NCI-H2081 treated with DMSO at 0.1 percent for 48 hours (cell line): ENCODE results near the gene FSTL5.

Experiments used
- DNase-seq: peaks from one replicate; lab custom pipeline; 2025; lab: John Stamatoyannopoulos, UW

Gene FSTL5

GRCh38 chr4:161454860-161455259 is 708.9 kb downstream of the FSTL5 start:
- no peak for DNase-seq

DNA sequence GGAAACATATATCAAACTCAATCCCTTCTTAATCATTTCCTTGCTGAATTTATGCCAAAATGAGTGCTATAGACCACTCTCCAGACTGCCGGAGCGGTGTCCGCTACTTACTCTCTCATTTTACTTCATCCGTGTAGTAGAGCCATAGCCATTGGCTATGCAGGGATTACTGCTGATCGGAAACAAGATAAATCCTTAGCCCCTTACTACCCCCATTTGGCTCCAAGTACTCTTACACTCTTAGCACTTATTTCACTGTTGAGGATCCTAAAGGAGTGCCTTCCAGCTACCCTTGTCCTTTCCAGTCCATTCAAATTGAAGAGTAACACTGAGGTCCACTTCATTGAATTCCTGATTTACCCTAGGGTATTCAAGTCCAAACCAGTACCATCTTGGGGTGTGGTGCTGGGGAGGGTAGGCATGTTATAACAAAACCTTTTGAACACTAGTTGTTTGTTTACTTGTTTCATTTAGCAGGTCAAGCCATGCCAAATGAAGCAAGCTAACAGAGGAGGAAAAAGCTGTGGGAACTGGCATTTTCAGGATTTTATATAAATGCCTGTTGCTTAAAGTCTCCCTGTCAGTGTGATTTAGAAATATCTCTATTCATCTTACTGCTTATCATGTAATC is 715.1 kb downstream of the FSTL5 start:
- DNase-seq = no peak

- no peak for DNase-seq
Measured at GRCh38 chr4:161444626-161445025, 719.2 kb downstream of the FSTL5 start.

- no peak for DNase-seq
Measured at GRCh38 chr4:161442921-161443320, 720.9 kb downstream of the FSTL5 start.

DNA sequence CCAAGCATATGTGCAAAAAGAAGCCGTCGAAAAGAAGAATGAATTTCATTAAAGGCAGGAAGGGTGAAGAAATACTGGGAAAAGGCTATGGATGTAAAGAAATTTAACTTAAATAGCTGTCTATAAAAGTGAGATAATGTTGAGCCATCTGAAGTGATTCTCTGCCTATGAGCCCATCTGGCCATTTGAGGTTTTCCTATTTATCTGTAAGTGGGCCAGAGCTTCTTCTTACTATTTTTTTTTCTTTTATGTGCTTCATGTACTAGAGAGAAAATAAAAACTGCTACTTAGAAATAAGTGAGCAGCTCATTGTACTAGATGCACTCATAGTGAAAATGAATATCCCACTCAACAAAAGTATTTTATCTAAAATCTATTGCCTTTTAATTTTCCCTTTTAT is 725.7 kb downstream of the FSTL5 start:
- no peak for DNase-seq

- DNase-seq = no peak
Measured at GRCh38 chr4:161428180-161428965, 735.4 kb downstream of the FSTL5 start.

DNA sequence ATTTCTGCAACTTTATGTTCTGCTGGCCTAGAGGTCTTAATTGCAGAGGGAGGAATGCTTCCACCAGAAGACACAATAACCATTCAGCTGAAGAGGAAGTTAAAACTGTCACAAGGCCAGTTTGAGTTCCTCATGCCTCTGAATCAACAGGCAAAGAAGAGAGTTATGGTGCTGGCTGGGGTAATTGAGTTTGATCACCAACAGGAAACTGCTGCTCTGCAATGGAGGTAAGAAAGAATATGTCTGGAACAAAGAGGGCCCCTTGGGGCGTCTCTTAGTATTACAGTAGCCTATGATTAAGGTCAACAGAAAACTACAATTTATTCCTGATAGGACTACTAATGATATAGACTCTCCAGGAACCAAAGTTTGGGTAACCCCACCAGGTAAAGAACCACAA is 744.0 kb downstream of the FSTL5 start:
- DNase-seq = peak; percentile 2

GRCh38 chr4:161411901-161412300 is 751.9 kb downstream of the FSTL5 start:
- no peak for DNase-seq

GRCh38 chr4:161404346-161405110 is 759.3 kb downstream of the FSTL5 start:
- DNase-seq = no peak

DNA sequence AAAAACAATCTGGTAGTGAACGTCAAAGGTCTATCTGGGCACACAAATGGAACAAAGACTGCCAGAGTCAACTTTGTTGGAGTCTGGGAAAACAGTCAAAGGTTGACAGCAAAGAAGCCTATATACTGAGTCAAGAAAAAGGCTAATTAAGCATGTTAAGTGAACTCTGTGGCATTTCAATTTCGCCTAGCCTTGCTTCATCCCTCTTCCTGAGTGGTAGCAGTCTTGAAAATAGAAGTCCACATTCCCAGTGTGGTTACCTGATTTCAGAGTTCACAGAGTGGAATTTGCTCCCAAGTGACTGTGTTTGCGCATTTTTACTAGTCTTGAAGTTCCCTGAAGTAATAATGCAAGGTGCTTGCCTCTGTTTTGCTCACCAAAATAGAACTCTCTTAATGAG is 760.0 kb downstream of the FSTL5 start:
- DNase-seq = no peak

GRCh38 chr4:161393602-161394001 is 770.2 kb downstream of the FSTL5 start:
- no peak for DNase-seq

DNA sequence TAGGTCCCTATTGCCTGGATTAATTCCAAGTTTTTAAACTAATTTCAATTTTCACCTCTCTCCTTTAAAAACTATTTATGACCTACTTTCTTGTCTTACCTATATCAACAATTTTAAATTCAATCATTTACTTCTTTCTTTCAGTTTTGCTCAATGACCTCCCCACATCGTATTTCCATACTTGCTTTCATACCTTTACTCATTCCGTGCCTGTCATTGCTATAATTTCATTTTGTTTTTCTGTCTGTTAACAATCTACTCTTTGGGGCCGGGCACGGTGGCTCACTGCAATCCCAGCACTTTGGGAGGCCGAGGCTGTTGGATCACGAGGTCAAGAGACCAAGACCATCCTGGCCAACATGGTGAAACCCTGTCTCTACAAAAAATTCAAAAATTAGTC is 781.1 kb downstream of the FSTL5 start:
- no peak for DNase-seq

GRCh38 chr4:161376275-161376674 is 787.5 kb downstream of the FSTL5 start:
- no peak for DNase-seq

DNA sequence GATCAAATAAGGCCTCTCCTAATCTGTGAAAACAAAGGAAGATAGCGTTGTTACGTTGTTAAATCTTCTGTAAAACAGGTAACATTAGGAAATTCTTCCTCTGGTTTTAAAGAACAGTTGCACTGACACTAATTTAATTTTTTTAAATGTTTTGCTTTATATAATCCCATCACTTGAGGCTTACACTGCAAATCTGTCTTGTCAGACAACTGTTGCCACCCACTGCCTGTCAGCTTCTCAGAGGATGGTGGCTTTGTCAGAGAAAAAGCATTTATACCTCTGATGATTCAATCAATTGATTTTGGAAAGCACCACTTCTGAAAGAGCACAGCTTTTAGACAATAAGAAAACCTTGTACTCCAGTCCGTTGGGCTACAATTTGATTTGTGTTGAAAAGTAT is 799.1 kb downstream of the FSTL5 start:
- DNase-seq = no peak

GRCh38 chr4:161360982-161361381 is 802.8 kb downstream of the FSTL5 start:
- DNase-seq = no peak

- DNase-seq = no peak
Measured at GRCh38 chr4:161359491-161359890, 804.3 kb downstream of the FSTL5 start.

- DNase-seq = peak; percentile 10
Measured at GRCh38 chr4:161356351-161356750, 807.4 kb downstream of the FSTL5 start.

GRCh38 chr4:161350946-161351345 is 812.9 kb downstream of the FSTL5 start:
- DNase-seq = no peak

- no peak for DNase-seq
Measured at GRCh38 chr4:161345741-161346140, 818.1 kb downstream of the FSTL5 start.

- DNase-seq = no peak
Measured at GRCh38 chr4:161343569-161343950, 820.2 kb downstream of the FSTL5 start.

- no peak for DNase-seq
Measured at GRCh38 chr4:161342881-161343568, 820.8 kb downstream of the FSTL5 start.

DNA sequence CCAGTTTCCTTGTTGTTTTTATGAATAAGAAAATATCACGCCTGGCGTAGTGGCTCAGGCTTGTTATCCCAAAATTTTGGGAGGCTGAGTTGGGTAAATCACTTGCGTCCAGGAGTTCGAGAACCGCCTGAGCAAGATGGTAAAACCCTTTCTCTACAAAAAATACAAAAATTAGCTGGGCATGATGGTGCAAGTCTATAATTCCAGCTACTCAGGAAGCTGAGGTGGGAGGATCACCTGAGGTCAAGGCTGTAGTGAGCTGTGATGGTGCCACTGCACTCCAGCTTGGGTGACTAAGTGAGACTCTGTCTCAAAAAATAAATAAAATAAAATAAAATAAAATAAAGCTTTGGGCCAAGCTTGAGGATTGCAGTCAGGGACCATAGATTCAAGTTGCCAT is 827.2 kb downstream of the FSTL5 start:
- DNase-seq = no peak
